Fibroblast of lung (primary cell): Measurements from ENCODE around the gene MRGPRF. TPM values are rescaled to one million over a fixed set of nuclear protein-coding genes. Genes with fewer than 3 reads are reported as not detected.

Experiments used
- DNase-seq, 2 donors: peaks; one replicate each; pipeline versions ENCODE4 v3.0.0 to v3.0.0-alpha.2; 2010; ENCODE audit warnings: low read depth in 2 of 2
- H2AFZ ChIP-seq: 2 replicates; pipeline ENCODE4 v1.5.1; 2012; ENCODE audit warnings: low read length, control low read depth, inconsistent platforms
- H3K27ac ChIP-seq: 2 replicates; pipeline ENCODE4 v1.5.1; 2011; ENCODE audit warnings: low read length, control low read depth; ENCODE audit not compliant: insufficient read depth
- H3K27me3 ChIP-seq: 2 replicates; pipeline ENCODE4 v1.5.1; 2011; ENCODE audit warnings: mild to moderate bottlenecking, low read length; ENCODE audit not compliant: control insufficient read depth, insufficient read depth
- H3K36me3 ChIP-seq: 2 replicates; pipeline ENCODE4 v1.5.1; 2011; ENCODE audit warnings: low read length; ENCODE audit not compliant: control insufficient read depth, insufficient read depth
- H3K4me1 ChIP-seq: 2 replicates; pipeline ENCODE4 v1.5.1; 2011; ENCODE audit warnings: low read length; ENCODE audit not compliant: control insufficient read depth, insufficient read depth; ENCODE audit errors: extremely low read depth
- H3K4me2 ChIP-seq: 2 replicates; pipeline ENCODE4 v1.5.1; 2011; ENCODE audit warnings: low read length, control low read depth; ENCODE audit not compliant: insufficient read depth; ENCODE audit errors: extremely low read depth
- H3K4me3 ChIP-seq, 4 experiments: fragments of 200-600 bp in 1 of 4; sonication (generic) in 1 of 4; replicated peaks in 1 of 4; 2 replicates each; pipeline ENCODE4 v1.5.1; 2011 to 2016; ENCODE audit warnings: low read length in 4 of 4, low read depth in 3 of 4, mild to moderate bottlenecking in 3 of 4, control low read depth in 2 of 4, inconsistent platforms in 1 of 4, mixed read lengths in 1 of 4; ENCODE audit not compliant: insufficient read depth in 1 of 4; ENCODE audit errors: control extremely low read depth in 1 of 4
- H3K79me2 ChIP-seq: 2 replicates; pipeline ENCODE4 v1.5.1; 2012; ENCODE audit warnings: mild to moderate bottlenecking, low read length, inconsistent platforms; ENCODE audit not compliant: control insufficient read depth, insufficient read depth
- H3K9ac ChIP-seq: 2 replicates; pipeline ENCODE4 v1.5.1; 2011; ENCODE audit warnings: mild to moderate bottlenecking, low read length, control low read depth; ENCODE audit not compliant: insufficient read depth
- H3K9me3 ChIP-seq: 2 replicates; pipeline ENCODE4 v1.5.1; 2012; ENCODE audit warnings: low read depth, low read length; ENCODE audit not compliant: control insufficient read depth, insufficient read depth
- H4K20me1 ChIP-seq: 2 replicates; pipeline ENCODE4 v1.5.1; 2011; ENCODE audit warnings: low read length; ENCODE audit not compliant: control insufficient read depth, insufficient read depth; ENCODE audit errors: extremely low read depth
- CTCF ChIP-seq, 2 donors: IDR thresholded peaks in 1 of 2; conservative IDR thresholded peaks in 1 of 2; 1 replicate in 1 of 2; 2 replicates in 1 of 2; pipeline ENCODE4 v1.5.1; 2011 to 2012; ENCODE audit warnings: low read length in 2 of 2, control low read depth in 1 of 2, inconsistent platforms in 1 of 2, low read depth in 1 of 2, mild to moderate bottlenecking in 1 of 2
- EZH2 ChIP-seq: IDR thresholded peaks from 2 replicates; pipeline ENCODE4 v1.5.1; 2012; ENCODE audit warnings: low read length, control low read depth, mild to moderate bottlenecking; ENCODE audit errors: missing control alignments
- polyA plus RNA-seq, 2 donors: library from polyadenylated mRNA; depleted of rRNA in 1 of 2; stranded (reverse) in 1 of 2; unstranded in 1 of 2; fragments of >200 nt; gene quantifications; 2 replicates each; pipeline ENCODE4 v1.2.1, GENCODE V29; 2011 to 2012; ENCODE audit warnings: missing spikeins in 1 of 2
- total RNA-seq: library from RNA; depleted of rRNA; stranded (reverse); fragments of >200 nt; gene quantifications from 2 replicates; pipeline ENCODE4 v1.2.1, GENCODE V29; 2014

Gene MRGPRF
- total and polyA plus RNA-seq, 2 donors (not counting 1 experiment from before 2014, with no cell fraction given) = 84.2 to 88.1 TPM

DNA sequence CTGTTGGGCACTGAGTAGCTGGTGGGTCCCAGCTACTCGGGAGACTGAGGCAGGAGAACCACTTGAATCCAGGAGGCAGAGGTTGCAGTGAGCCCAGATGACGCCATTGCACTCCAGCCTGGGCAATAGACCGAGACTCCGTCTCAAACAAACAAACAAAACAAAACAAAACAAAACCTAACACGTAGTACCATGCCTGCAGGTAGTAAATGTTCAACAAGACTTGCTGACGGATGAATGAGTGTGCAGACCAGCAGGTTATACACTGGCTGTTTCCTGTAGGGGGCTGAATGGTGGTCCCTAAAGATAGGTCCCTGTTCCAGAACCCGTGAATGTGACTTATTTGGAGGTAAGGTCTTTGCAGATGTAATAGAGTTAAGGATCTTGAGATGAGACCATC is 19.5 kb downstream of the MRGPRF start:
- TF ChIP-seq EZH2 = no peak
- TF ChIP-seq CTCF (conservative IDR thresholded peaks at IDR 0.05 in 1 of 2, IDR thresholded peaks at IDR 0.05 in 1 of 2; ENCODE audit: low read depth in 1 of 2, low read length in 2 of 2) = no peak
- Histone ChIP-seq H3K9ac (no peak overlapping the region), H3K9me3 (no peaks in the 10 kb centered on the region), H3K27ac (no peak overlapping the region), H3K4me3 (no peak overlapping the region), H3K4me2 (no peak overlapping the region), H2AFZ (no peak overlapping the region), H3K36me3 (no peaks in the 10 kb centered on the region), H3K27me3 (no peaks in the 10 kb centered on the region), H4K20me1 (no peaks in the 10 kb centered on the region), H3K4me1 (peaks cover 4% of the 10 kb centered on the region), H3K79me2 (no peaks in the 10 kb centered on the region)
- DNase-seq = no peak

GRCh38 chr11:68992743-68993255 is 20.2 kb downstream of the MRGPRF start:
- Histone ChIP-seq H3K9me3 (no peaks in the 10 kb centered on the region), H3K4me3 (no peak overlapping the region), H3K4me2 (no peak overlapping the region), H4K20me1 (no peaks in the 10 kb centered on the region), H3K36me3 (no peaks in the 10 kb centered on the region), H2AFZ (no peak overlapping the region), H3K79me2 (no peaks in the 10 kb centered on the region), H3K27me3 (no peaks in the 10 kb centered on the region), H3K4me1 (no peaks in the 10 kb centered on the region), H3K9ac (no peak overlapping the region), H3K27ac (no peak overlapping the region)
- DNase-seq = no peak
- no peak for TF ChIP-seq CTCF (conservative IDR thresholded peaks at IDR 0.05 in 1 of 2, IDR thresholded peaks at IDR 0.05 in 1 of 2; ENCODE audit: low read depth in 1 of 2, low read length in 2 of 2)
- no peak for TF ChIP-seq EZH2

GRCh38 chr11:68990995-68991780 is 21.9 kb downstream of the MRGPRF start:
- Histone ChIP-seq H3K27ac (no peak overlapping the region), H3K36me3 (no peaks in the 10 kb centered on the region), H3K9me3 (no peaks in the 10 kb centered on the region), H4K20me1 (no peaks in the 10 kb centered on the region), H3K4me1 (no peaks in the 10 kb centered on the region), H3K9ac (no peak overlapping the region), H3K27me3 (peaks cover 7% of the 10 kb centered on the region), H3K4me2 (no peak overlapping the region), H3K4me3 (no peak overlapping the region), H3K79me2 (no peaks in the 10 kb centered on the region), H2AFZ (no peak overlapping the region)
- TF ChIP-seq CTCF (conservative IDR thresholded peaks at IDR 0.05 in 1 of 2, IDR thresholded peaks at IDR 0.05 in 1 of 2; ENCODE audit: low read depth in 1 of 2, low read length in 2 of 2) (no peak), EZH2 (no peak)
- no peak for DNase-seq
